ENCODE measurements around the gene CEP131.

The CEP131 gene

GRCh38 chr17:81251094-81251708 lies 28.4 kb upstream of the CEP131 start:
- peak; percentile 39 for DNase-seq

- no peak for DNase-seq
Observed at GRCh38 chr17:81250286-81251093, 27.7 kb upstream of the CEP131 start.

GRCh38 chr17:81249223-81250040 lies 26.7 kb upstream of the CEP131 start:
- no peak for DNase-seq

GRCh38 chr17:81248649-81249048 lies 25.9 kb upstream of the CEP131 start:
- DNase-seq = no peak

GRCh38 chr17:81247339-81247990 lies 24.7 kb upstream of the CEP131 start:
- no peak for DNase-seq

- no peak for DNase-seq
Observed at GRCh38 chr17:81246679-81247338, 24.0 kb upstream of the CEP131 start.

- no peak for DNase-seq
Observed at GRCh38 chr17:81246343-81246670, 23.5 kb upstream of the CEP131 start.

- no peak for DNase-seq
Observed at GRCh38 chr17:81245665-81246342, 23.0 kb upstream of the CEP131 start.

- DNase-seq = no peak
Observed at GRCh38 chr17:81245024-81245664, 22.4 kb upstream of the CEP131 start.

- no peak for DNase-seq
Observed at GRCh38 chr17:81244358-81245023, 21.7 kb upstream of the CEP131 start.

- no peak for DNase-seq
Observed at GRCh38 chr17:81243333-81243664, 20.5 kb upstream of the CEP131 start.

GRCh38 chr17:81242421-81243332 lies 19.9 kb upstream of the CEP131 start:
- DNase-seq = no peak

- no peak for DNase-seq
Observed at GRCh38 chr17:81241648-81242420, 19.1 kb upstream of the CEP131 start.

GRCh38 chr17:81241203-81241602 lies 18.4 kb upstream of the CEP131 start:
- no peak for DNase-seq

- no peak for DNase-seq
Observed at GRCh38 chr17:81240761-81241160, 18.0 kb upstream of the CEP131 start.

GRCh38 chr17:81239714-81240555 lies 17.2 kb upstream of the CEP131 start:
- no peak for DNase-seq

- peak; percentile 99 for DNase-seq
Observed at GRCh38 chr17:81238815-81239713, 16.3 kb upstream of the CEP131 start, which contains the start of the genes NDUFAF8 and TEPSIN. NDUFAF8 (plus strand) TSS chr17:81239318; CDS start chr17:81239364, 46 bp downstream. TEPSIN (minus strand) TSS chr17:81239055; CDS start chr17:81239033, 22 bp downstream.

Data from NCI-H526 treated with DMSO at 0.1 percent for 48 hours (cell line).